ENCODE data around the gene ZSCAN32.

DNA sequence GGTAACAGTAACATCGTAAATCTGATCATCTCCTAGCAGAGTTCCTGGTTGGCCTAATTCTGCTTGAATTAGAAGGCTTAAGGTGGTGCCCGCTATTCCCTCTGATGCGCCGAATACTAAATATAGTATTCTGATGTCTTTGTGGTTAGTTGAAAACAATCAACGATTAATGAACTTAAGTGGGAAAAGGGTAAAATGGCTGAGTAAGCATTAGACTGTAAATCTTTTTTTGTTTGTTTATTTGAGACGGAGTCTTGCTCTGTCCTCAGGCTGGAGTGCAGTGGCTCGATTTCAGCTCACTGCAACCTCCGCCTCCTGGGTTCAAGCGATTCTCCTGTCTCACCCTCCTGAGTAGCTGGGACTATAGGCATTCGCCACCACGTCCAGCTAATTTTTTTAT is 31.7 kb downstream of the ZSCAN32 start:
- TF ChIP-seq, protein P1, sequence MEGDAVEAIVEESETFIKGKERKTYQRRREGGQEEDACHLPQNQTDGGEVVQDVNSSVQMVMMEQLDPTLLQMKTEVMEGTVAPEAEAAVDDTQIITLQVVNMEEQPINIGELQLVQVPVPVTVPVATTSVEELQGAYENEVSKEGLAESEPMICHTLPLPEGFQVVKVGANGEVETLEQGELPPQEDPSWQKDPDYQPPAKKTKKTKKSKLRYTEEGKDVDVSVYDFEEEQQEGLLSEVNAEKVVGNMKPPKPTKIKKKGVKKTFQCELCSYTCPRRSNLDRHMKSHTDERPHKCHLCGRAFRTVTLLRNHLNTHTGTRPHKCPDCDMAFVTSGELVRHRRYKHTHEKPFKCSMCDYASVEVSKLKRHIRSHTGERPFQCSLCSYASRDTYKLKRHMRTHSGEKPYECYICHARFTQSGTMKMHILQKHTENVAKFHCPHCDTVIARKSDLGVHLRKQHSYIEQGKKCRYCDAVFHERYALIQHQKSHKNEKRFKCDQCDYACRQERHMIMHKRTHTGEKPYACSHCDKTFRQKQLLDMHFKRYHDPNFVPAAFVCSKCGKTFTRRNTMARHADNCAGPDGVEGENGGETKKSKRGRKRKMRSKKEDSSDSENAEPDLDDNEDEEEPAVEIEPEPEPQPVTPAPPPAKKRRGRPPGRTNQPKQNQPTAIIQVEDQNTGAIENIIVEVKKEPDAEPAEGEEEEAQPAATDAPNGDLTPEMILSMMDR (IDR thresholded peaks at IDR 0.05; ENCODE audit: insufficient read depth, low read depth, low read length) = no peak
- no peak for TF ChIP-seq EZH2 (IDR thresholded peaks at IDR 0.05; ENCODE audit: insufficient read depth, low read length)

Data from astrocyte (in vitro differentiated cells and primary cell).